K562 (cell line): ENCODE measurements around the gene GPR68. TPM values are rescaled to one million over a fixed set of nuclear protein-coding genes. Genes with fewer than 3 reads are reported as not detected.
A peak's percentile ranks its signal among the peaks of the same experiment; 100 is the strongest.

ENCODE experiments used
- BACH1 ChIP-seq: fragments of 200-800 bp; sonication (Bioruptor generic); IDR thresholded peaks from 2 replicates; pipeline ENCODE4 v1.6.1; 2016; ENCODE audit warnings: missing genetic modification characterization, missing compliant biosample characterization
- DNMT1 ChIP-seq: fragments of 450-650 bp; IDR thresholded peaks from 2 replicates; pipeline ENCODE4 v1.6.1; 2016; ENCODE audit warnings: antibody characterized with exemption, mild to moderate bottlenecking
- GATA2 ChIP-seq: sonication (generic); formaldehyde crosslinking; IDR thresholded peaks from 2 replicates; pipeline ENCODE4 v1.4.0; 2020; ENCODE audit warnings: mild to moderate bottlenecking, missing genetic modification reagents
- HDGF ChIP-seq: fragments of 450-650 bp; IDR thresholded peaks from 2 replicates; pipeline ENCODE4 v1.6.1; 2016
- MAFK ChIP-seq: IDR thresholded peaks from 2 replicates; pipeline ENCODE4 v1.6.1; 2011; ENCODE audit warnings: low read length, improper control_type of control experiment
- MIER1 ChIP-seq: fragments of 450-650 bp; IDR thresholded peaks from 2 replicates; pipeline ENCODE4 v1.6.1; 2016; ENCODE audit warnings: antibody characterized with exemption, mild to moderate bottlenecking, low read depth
- SIN3B ChIP-seq: fragments of 450-650 bp; IDR thresholded peaks from 2 replicates; pipeline ENCODE4 v1.6.1; 2017; ENCODE audit warnings: low read depth, mild to moderate bottlenecking, moderate library complexity
- SMAD1 ChIP-seq: fragments of 150-350 bp; IDR thresholded peaks from 2 replicates; pipeline ENCODE4 v1.6.1; 2014; ENCODE audit warnings: low read length, low read depth; ENCODE audit not compliant: partially characterized antibody
- TCF7 ChIP-seq: sonication (generic); IDR thresholded peaks from 2 replicates; pipeline ENCODE4 v1.6.1; 2016; ENCODE audit warnings: antibody characterized with exemption, borderline replicate concordance
- ZC3H8 ChIP-seq: fragments of 450-650 bp; IDR thresholded peaks from 2 replicates; pipeline ENCODE4 v1.6.1; 2017
- ZNF695 ChIP-seq: fragments of 450-650 bp; formaldehyde crosslinking; IDR thresholded peaks from 2 replicates; pipeline ENCODE4 v1.4.0; 2020; ENCODE audit warnings: mild to moderate bottlenecking, moderate library complexity
- ZNF707 ChIP-seq: fragments of 250-450 bp; sonication (Bioruptor Pico); conservative IDR thresholded peaks from 2 replicates; pipeline ENCODE4 v1.8.0; 2022; ENCODE audit warnings: inconsistent platforms, mild to moderate bottlenecking, moderate library complexity
- ZNF830 ChIP-seq: fragments of 250-450 bp; sonication (Bioruptor Pico); IDR thresholded peaks from 2 replicates; pipeline ENCODE4 v1.5.0; 2021; ENCODE audit warnings: mild to moderate bottlenecking
- polyA plus RNA-seq, 8 experiments: library from polyadenylated mRNA; depleted of rRNA in 4 of 8; stranded (reverse) in 5 of 8; unstranded in 3 of 8; fragments of >200 nt; fragmentation: Nextera tagmentation in 2 of 8; fragmentation: Illumina TruSeq in 1 of 8; extraction: Ambion mirVana in 2 of 8; extraction: Trizol in 1 of 8; gene quantifications; 2 replicates each; pipeline versions ENCODE4 v1.2.1 to v1.2.3, GENCODE V29; 2011 to 2014; ENCODE audit warnings: inconsistent platforms in 1 of 8, missing spikeins in 1 of 8
- total RNA-seq, 7 experiments: library from RNA; depleted of rRNA in 6 of 7; stranded (reverse); fragments of >200 nt in 6 of 7; fragmentation: Illumina TruSeq in 2 of 7; extraction: Trizol in 2 of 7; gene quantifications; 2 replicates each; pipeline versions ENCODE4 v1.2.1 to v1.2.3, GENCODE V29; 2011 to 2021; ENCODE audit warnings: low replicate concordance in 1 of 7
- TF ChIP-seq, protein P1 (sequence below): fragments of 450-650 bp; formaldehyde crosslinking; IDR thresholded peaks from 2 replicates; pipeline ENCODE4 v1.4.0; 2020; ENCODE audit warnings: mild to moderate bottlenecking
- TF ChIP-seq, protein P2 (sequence below): fragments of 250-450 bp; sonication (Bioruptor Pico); IDR thresholded peaks from 2 replicates; pipeline ENCODE4 v1.8.0; 2021; ENCODE audit warnings: moderate library complexity, mild to moderate bottlenecking, inconsistent platforms
- TF ChIP-seq, protein P3 (sequence below), 2 experiments: IDR thresholded peaks in 1 of 2; conservative IDR thresholded peaks in 1 of 2; 2 replicates each; pipeline ENCODE4 v1.6.1; 2016; ENCODE audit warnings: low read depth in 2 of 2, mild to moderate bottlenecking in 1 of 2, missing compliant biosample characterization in 1 of 2, missing genetic modification characterization in 1 of 2, moderate library complexity in 1 of 2
- TF ChIP-seq, protein P4 (sequence below), 2 experiments: fragments of 450-650 bp in 1 of 2; sonication (generic) in 1 of 2; formaldehyde crosslinking in 1 of 2; IDR thresholded peaks; 2 replicates each; pipeline versions ENCODE4 v1.7.1 to v1.9.0; 2016 to 2022; ENCODE audit warnings: inconsistent platforms in 1 of 2, mild to moderate bottlenecking in 1 of 2, missing genetic modification reagents in 1 of 2

The GPR68 gene
- total and polyA plus RNA-seq, 9 of the 15 experiments (the other 6 are each of a cell fraction or from before 2014, with no cell fraction given) = 0.41 to 9.4 (median 3.7) TPM

- TF ChIP-seq, protein P1, sequence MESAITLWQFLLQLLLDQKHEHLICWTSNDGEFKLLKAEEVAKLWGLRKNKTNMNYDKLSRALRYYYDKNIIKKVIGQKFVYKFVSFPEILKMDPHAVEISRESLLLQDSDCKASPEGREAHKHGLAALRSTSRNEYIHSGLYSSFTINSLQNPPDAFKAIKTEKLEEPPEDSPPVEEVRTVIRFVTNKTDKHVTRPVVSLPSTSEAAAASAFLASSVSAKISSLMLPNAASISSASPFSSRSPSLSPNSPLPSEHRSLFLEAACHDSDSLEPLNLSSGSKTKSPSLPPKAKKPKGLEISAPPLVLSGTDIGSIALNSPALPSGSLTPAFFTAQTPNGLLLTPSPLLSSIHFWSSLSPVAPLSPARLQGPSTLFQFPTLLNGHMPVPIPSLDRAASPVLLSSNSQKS (CRISPR knock-in tag) = no peak
- TF ChIP-seq GATA2 (CRISPR knock-in tag) = no peak
- no peak for TF ChIP-seq MAFK
- TF ChIP-seq TCF7 = no peak
- TF ChIP-seq, protein P2, sequence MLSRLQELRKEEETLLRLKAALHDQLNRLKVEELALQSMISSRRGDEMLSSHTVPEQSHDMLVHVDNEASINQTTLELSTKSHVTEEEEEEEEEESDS (CRISPR knock-in tag) = no peak
- no peak for TF ChIP-seq MIER1
- TF ChIP-seq ZNF830 (CRISPR knock-in tag) = no peak
- TF ChIP-seq DNMT1 = no peak
- TF ChIP-seq SIN3B = no peak
- no peak for TF ChIP-seq ZNF707
- TF ChIP-seq, protein P3, sequence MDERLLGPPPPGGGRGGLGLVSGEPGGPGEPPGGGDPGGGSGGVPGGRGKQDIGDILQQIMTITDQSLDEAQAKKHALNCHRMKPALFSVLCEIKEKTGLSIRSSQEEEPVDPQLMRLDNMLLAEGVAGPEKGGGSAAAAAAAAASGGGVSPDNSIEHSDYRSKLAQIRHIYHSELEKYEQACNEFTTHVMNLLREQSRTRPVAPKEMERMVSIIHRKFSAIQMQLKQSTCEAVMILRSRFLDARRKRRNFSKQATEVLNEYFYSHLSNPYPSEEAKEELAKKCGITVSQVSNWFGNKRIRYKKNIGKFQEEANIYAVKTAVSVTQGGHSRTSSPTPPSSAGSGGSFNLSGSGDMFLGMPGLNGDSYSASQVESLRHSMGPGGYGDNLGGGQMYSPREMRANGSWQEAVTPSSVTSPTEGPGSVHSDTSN (CRISPR knock-in tag; IDR thresholded peaks at IDR 0.05; ENCODE audit: low read depth) = no peak
- TF ChIP-seq, protein P3 (tag; conservative IDR thresholded peaks at IDR 0.05; ENCODE audit: low read depth) = no peak
- no peak for TF ChIP-seq ZC3H8
- no peak for TF ChIP-seq BACH1 (tag)
- no peak for TF ChIP-seq ZNF695
- no peak for TF ChIP-seq HDGF
- TF ChIP-seq SMAD1 = no peak
- TF ChIP-seq, protein P4, sequence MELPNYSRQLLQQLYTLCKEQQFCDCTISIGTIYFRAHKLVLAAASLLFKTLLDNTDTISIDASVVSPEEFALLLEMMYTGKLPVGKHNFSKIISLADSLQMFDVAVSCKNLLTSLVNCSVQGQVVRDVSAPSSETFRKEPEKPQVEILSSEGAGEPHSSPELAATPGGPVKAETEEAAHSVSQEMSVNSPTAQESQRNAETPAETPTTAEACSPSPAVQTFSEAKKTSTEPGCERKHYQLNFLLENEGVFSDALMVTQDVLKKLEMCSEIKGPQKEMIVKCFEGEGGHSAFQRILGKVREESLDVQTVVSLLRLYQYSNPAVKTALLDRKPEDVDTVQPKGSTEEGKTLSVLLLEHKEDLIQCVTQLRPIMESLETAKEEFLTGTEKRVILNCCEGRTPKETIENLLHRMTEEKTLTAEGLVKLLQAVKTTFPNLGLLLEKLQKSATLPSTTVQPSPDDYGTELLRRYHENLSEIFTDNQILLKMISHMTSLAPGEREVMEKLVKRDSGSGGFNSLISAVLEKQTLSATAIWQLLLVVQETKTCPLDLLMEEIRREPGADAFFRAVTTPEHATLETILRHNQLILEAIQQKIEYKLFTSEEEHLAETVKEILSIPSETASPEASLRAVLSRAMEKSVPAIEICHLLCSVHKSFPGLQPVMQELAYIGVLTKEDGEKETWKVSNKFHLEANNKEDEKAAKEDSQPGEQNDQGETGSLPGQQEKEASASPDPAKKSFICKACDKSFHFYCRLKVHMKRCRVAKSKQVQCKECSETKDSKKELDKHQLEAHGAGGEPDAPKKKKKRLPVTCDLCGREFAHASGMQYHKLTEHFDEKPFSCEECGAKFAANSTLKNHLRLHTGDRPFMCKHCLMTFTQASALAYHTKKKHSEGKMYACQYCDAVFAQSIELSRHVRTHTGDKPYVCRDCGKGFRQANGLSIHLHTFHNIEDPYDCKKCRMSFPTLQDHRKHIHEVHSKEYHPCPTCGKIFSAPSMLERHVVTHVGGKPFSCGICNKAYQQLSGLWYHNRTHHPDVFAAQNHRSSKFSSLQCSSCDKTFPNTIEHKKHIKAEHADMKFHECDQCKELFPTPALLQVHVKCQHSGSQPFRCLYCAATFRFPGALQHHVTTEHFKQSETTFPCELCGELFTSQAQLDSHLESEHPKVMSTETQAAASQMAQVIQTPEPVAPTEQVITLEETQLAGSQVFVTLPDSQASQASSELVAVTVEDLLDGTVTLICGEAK (IDR thresholded peaks at IDR 0.05) = 0 out of 2 replicates have a peak, but pooled peaks have one; percentile 16
- TF ChIP-seq, protein P4 (CRISPR knock-in tag; IDR thresholded peaks at IDR 0.05) = no peak
These were observed 37.5 kb downstream of the GPR68 start (continued) for GRCh38 chr14:91207008-91207407.
